Kasumi-1 (cell line): Measurements from ENCODE around the gene EFTUD2.

ENCODE experiments used
- DNase-seq, 2 experiments: peaks; one replicate each; lab custom pipeline; 2025; lab: John Stamatoyannopoulos, UW

EFTUD2 gene

DNA sequence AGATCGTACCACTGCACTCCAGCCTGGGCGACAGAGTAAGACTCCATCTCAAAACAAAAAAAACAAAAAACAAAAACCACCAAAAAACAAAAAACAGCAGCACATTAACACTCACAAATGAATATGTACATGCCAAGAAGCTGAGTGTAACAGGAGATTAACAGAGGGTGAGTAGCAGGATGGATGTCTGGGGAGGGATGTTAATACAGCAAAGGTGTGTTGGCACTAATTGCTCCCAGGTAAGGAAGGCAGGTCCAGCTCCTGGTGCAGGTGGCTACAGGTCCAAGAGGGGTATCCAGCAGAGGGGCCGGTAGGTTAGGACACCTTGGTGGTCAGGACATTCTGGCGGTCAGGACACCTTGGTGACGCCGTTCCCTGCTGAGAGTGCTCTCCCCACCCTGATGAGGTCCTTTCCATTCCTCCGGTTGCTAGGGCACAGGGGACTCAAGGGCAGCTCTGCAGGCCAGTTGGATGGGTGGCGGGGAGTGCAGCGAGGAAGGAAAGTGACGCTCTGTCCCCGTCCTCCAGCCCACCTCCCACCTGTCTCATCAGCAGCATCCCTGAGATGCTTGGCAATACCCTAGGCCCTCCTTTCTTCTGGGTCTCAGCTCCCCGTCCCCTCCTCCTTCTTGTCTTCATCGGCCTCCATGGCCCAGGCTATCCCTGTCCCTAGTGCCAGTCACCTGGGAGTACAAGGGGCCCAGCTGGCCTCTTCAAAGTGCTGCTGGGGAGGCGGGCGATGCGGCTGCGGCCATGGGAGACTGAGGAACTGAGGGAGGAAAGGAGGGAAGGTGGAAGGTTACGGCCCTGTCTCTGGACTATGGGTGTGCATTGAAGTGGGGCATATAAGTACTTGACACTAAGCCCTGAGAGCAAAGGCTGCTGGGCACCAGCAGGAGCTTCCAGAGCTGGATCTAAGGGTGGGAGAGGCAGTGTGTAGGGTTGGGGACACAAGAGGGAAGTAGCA, 26.8 kb upstream of the EFTUD2 start:
- DNase-seq: no peak

DNA sequence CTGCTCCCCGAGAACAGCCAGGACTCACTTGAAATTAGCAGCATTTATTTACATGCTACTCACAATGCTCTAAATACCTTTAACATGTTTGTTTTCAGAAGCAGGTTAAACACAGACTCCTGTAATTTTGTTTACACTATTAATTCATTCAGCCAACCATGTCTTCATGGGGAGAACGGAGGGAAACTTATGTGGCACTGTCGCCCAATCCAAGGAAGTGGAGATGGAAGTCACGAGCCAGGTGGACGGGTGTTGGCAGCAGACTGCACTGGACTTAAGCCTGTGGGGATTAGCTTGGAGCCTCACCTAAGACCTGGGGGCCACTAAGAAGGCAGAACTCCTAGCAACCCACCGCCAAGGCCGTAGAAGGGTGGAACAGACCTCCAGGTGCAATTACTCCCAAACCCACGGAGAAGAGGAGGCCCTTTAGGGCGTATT, 24.9 kb upstream of the EFTUD2 start:
- no peak for DNase-seq

DNA sequence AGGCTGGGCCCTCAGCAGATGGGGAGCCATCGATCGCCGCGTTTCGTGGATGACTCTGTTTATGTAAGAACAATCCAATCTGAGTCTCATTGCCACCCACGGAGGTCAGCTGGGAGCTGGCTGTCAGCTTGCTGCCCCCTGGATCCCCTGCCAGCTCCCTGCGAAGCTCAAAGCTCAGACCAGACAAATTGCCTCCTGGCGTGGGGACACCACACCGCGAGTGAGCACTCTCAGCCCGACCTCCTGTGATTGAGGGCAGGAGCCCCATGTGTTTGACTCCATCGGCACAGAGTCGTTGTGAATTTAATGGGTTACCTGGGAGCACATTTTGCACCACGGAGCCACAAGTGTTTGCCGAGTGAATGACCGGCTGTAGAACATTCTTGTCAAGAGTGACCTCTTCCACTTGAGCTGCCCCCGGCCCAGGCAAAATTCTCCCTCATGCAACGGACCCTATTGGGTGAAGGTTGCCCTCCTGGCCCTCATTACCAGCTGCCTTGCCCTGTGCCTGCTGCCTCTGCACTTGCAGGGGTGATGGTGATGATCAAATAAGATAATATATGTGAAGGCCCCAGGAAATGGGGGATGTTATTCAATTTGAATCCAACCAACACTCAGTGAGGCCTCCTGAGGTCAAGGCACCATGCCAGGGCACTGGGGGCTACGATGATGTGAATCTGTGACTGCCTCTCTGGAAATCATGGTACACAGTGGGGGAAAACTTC, 23.7 kb upstream of the EFTUD2 start:
- DNase-seq: no peak

DNA sequence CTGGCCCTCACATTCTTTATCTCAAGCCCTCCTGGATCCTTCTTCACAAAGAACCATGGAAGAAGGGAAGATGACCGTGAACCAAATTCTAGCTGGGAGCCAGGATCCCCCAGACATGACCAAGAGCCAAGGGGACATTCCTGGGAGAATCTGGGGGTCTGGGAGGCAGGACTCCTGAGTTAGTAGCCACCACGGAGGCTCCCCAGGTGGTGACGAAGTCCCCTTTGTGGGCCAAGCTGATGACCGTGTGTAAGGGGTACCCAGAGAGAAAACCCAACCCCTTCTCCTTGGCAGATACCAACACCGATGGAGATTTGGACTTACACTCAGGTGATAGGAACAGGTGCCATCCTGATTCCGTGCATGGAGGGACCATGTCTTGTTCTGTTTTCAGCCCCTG, 22.9 kb upstream of the EFTUD2 start:
- DNase-seq: no peak

DNA sequence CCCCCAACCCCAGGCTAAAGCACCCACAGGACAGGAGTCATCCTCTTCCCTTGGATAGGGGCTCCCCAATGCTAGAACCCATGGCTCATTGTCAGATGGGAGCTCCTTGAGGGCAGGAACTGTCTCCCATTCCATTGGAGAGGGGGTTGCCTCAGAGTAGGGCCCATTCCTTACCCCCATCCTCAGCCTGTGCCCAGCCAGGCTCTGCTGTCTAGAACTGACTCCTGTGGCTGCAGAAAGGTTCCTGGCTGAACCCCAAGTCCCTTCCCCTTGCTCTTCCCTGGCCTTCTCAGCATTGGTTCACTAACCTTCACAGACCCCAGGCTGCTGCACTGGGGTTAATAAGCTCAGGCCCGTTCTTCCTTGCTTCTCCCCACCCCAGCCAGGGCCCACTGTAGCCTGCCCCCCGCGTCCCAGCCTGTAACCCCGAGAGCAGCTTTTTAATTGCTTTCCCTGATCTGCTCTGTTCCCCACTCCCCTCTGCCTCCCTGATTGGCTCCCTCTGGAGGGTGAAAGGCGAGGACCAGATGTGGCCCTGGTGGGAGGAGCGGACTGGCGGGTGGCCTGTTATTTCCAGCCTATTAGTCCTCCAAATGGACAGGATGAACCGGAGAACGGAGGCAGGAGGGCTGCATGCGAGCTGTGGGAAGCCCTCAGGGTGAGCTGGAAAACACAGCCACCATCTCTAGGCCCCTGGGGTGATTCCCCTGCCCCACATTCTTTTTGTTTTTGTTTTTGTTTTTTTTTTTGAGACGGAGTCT, 22.1 kb upstream of the EFTUD2 start:
- no peak for DNase-seq

DNA sequence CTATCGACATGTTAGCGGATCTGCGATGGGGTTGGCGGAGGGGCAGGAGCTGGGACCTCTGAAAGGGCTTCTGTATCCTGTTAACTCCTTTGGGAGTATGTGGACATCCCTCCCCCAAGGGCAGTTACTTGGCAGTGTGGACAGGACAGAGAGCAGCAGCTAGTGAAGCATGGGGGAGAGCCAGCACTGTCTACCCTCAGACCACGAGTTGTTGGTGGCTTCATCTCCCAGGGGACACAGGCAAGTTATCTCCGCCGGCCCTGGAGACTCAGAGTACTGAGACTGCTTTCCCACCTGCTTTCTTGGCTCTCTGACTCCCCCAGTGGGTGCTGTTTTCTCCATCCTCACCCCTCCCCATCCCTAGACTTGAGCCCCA, 21.3 kb upstream of the EFTUD2 start:
- no peak for DNase-seq

DNA sequence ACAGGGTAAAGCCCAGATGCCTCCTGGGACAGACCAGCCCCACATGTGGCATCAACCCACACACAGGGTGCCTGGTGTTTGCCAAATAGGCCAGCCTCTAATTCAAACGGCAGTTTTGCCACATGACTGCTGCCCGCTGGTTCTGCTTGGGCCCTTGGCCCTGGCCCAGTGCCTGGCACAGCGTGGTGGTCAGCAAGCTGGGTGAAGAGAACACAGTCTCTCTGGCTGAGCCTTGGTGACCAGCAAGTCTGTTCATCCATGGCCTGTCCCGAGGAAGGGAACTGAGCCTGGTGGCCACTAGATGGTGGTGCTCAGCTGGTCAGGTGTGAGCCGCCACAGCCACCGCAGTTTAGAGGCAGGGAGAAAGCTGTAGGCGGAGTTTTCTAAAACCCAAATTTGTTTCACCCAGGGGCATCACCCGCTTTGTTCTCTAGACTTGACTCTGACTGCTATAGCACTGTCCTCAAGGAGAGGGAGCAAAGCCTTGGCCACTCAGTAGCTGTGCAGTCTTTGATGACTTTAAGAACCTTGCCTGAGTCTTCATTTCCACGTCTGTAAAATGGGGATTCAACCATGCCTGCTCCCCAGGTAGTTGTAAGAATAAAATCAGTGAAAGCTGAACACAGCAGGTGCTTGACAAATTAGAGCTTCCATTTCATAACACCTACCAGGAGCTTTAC, 20.8 kb upstream of the EFTUD2 start:
- peak; percentile 54 for DNase-seq

DNA sequence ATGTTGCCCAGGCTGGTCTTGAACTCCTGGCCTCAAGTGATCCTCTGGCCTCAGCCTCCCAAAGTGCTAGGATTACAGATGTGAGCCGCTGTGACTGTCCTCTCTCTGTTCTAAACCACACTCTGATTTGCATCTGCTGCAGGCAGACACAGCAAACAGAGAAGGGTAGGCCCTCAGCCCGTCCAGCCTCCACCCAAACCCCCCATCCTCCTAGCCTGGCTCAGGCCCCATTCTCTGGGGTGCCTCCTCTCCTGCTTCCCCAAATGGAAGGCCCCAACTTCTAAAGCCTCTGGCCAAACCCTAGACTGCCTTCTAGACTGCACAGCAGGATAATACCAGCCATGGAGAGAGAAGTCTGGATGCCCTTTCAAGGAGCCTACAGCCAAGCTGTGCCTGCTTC, 20.2 kb upstream of the EFTUD2 start:
- no peak for DNase-seq

DNA sequence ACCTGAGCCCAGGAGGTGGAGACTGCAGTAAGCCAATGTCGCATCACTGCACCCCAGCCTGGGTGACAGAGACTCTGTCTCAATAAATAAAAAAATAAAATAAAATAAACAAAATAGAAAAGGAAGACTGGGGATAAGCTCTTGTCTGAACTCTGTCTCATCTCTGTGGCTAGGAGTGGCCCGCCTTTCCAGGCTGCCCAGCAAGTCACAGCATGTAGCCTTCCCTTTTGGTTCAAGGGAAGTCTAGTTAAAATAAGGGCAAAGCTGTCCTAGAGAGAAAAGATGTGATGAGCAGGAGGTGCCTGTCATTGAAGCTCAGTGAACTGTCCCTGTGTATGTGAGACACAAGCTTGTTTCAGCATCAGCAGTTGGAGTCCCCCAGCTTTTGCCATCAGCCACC, 18.8 kb upstream of the EFTUD2 start:
- no peak for DNase-seq

DNA sequence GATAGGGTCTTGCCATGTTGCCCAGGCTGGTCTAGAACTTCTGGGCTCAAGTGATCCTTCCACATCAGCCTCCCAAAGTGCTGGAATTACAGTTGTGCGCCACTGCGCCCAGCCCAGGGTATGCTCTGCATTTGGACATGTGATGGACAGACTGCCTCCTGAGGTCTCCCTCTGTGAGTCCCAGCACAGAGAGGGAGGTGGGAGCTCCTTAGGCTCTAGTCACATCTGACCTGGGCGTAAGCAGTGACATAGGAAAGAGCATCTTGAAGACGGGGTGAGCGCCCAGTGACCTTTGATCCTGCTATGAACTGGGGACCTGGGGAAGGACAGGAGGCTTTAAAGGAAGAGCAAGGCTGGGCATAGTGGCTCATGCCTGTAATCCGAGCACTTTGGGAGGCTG, 18.2 kb upstream of the EFTUD2 start:
- DNase-seq: no peak

DNA sequence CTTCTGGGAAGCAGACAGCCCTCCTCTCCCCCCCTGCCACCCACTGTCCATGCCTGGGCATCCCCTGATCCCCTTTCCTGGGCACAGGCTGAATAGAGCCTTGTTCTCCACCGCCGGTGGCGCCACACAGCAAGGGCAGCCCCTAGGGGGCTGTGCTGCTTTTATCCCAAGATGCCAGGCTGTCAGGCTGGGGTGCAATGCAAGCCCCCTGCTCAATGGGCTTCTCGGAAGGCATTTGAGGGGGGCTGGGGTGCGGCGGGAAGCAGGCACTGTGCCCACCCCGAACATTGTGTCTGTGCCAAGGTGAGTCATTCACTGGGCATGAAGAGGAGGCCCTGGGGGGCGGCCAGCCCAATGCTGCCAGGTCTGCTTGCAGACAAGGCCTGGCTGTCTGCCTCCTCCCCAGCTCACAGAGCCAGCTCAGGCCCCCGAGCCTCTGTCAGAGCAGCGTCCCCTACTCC, 17.6 kb upstream of the EFTUD2 start:
- DNase-seq: no peak

DNA sequence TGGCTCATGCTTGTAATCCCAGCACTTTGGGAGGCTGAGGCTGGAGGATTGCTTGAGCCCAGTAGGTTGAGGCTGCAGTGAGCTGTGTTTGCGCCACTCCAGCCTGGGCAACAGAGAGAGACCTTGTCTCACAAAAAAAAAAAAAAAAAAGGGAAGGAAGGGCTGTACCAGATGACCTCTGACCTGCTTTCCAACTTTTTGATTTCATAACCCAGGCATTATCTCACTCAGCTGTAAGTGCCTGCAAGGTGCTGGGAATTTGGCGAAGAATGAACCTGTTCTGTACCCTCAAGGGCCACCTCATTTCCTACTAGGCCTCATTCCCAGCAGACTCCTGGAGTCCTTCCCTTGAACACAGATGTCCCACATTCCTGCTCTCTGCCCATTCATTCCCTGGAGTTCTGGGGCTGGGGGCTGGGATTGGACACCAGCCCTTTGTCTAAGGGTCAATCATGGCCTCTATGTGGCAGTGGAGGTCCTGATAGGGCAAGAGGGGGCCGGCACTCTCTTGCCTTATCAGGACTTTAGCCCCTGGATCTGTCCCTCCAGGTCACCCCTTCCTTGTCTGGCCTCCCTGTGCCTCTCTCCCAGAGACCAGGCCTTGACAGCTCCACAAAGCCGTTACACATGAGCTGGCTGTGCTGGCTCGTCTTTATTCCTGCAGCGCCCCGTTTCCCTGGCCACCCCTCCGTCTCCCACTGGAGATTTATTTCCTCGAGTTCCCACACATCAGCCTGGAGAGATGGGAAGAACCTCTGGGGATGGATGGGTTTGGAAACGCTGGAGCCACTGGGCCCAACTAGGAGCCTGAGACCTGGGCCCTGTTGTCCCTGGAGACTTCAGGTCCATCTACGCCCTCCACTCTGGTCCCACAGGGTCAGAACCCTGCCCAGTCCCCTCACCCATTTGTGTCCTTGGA, 16.9 kb upstream of the EFTUD2 start:
- no peak for DNase-seq

DNA sequence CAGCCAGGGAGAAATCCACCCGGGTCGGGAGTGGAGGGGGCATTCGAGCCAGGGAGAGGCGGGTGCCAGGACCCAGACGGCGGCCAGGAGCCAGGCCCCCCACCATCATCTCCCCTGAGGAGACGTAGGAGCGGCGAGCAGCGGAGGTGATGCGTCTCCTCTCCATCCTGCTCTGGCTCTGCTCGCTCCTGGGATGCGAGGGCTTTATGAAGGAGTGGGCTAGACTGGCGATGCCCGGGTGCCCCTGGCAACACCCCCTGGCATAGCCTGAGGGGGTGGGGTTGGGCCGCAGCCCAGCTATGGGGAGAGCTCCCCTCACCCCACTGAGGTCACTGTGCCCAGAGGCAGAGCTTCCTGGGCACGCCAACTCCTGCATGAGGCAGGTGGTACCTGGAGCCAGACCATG, 16.1 kb upstream of the EFTUD2 start, which contains the start of gene GFAP:
GFAP (minus strand) TSS at position 180 of the 406 bp plus-strand sequence; CDS start at position 166, 14 bp downstream.
- no peak for DNase-seq

DNA sequence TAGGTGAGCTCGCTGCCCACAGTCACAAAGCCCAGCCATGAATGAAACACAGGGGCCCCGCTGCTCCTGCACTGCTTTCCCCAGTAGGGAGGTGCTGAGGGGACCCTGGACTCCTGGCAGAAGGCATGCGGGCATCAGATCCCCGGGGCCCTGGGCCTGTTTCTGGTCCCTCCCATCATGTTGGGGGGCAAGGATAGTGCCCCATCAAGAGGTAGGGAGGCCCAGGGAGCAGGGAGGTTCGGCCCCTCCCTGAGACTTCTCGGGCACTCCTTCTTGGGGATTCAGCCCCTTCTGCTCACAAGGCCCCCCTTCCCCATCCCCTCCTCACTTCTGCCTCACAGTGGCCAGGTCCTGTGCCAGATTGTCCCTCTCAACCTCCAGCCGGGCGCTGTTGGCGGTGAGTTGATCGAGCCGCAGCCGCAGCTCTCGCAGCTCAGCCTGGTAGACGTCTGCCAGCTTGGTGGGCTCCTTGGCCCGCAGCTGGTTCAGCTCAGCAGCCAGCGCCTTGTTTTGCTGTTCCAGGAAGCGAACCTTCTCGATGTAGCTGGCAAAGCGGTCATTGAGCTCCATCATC, 15.5 kb upstream of the EFTUD2 start:
- no peak for DNase-seq

DNA sequence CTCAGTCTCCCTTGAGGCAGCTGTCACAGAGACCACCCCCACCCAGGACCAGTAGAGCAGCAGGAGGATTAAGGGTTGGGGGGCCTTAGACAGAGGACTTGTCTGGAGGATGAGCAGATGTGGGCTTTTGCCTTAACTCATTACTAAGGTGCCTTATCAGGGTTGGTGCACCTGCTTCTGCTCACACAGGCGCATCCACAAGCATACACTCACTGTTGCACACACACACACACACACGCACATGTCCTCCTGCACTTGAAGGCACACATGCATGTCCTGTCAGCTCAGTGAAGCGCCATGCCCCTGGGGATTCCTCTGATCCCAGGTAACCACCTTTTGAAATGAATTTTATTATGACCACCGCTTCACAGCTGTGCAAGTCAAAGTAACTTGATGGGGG, 14.9 kb upstream of the EFTUD2 start:
- DNase-seq: no peak

DNA sequence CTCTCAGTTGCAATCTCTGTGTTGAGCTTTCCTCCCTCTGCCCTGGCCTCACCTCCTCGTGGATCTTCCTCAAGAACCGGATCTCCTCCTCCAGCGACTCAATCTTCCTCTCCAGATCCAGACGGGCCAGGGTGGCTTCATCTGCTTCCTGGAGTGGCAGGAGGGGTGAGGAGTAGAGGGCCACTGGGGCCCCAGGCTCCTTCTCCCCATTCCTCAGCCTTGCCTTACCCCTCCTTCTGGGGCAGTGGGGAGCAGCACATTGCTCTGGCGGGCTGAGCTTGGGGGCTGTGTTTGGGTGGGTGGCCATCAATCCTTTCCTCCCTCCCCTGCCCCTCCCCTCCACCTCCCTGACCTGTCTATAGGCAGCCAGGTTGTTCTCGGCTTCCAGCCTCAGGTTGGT, 14.4 kb upstream of the EFTUD2 start:
- DNase-seq: no peak

DNA sequence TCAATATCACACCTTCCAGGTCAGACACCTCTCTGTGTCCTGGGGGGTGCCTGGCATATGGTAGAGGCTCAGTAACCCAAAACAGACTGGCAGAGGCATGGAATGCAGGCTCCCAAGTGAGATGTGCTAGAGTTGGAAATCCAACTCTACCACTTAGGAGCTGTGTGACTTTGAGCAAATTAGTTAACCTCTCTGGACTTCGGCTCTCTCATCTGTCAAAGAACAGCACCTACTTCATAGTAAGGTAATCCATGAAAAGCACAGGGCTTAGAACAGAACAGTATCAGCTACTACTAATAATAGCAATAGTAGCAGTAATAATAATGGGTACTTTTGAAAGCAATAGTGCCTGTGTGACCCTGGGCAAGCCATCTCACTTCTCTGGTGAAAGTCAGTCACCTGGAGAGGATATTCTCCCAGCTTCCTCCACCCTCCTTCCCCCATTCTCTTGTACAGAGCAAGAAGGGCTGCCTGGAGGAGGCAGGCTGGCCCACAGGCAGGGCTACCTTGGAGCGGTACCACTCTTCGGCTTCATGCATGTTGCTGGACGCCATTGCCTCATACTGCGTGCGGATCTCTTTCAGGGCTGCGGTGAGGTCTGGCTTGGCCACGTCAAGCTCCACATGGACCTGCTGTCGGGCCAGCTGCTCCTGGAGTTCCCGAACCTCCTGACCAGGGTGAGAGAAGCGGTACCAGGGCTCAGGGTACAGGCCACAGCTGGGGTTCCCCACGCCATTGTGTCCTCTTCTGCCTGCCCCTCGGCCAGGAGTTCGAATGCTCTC, 13.7 kb upstream of the EFTUD2 start:
- DNase-seq: no peak

DNA sequence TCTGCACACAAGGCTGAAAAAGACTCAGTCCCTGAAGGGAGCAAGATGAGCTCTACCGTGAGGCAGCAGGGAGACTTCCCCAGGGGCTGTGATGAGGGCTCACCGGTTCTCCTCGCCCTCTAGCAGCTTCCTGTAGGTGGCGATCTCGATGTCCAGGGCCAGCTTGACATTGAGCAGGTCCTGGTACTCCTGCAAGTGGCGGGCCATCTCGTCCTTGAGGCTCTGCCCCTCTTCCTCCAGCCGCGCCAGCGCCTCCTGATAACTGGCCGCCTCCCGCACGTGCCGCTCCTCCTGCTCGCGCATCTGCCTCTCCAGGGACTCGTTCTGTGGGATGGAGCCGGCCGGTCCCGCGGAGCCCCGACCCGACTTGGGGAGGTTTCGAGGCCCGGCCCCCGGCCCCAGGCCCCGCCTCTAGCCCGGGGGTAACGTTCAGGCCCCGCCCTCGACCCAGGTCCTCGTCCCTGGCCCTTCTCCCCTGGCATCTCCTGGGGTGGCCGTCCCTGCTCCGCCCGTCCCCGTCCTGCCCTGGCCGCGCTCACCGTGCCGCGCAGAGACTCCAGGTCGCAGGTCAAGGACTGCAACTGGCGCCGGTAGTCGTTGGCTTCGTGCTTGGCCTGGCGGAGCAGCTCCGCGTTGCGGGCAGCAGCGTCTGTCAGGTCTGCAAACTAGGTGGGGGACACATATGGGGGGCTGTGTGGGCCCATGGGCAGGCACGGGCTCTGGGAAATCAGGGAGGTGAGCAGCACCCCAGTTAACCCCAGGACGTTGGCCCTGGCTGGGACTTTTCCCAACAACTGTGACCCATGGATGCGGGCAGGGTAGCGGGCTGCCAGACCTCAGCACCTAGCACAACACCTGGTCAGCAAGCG, 12.1 kb upstream of the EFTUD2 start:
- peak in 1 of 2 experiments; percentile 38 for DNase-seq
